Neural cell (in vitro differentiated cells): ENCODE measurements around the gene COQ7. TPM values are rescaled to one million over a fixed set of nuclear protein-coding genes. Genes with fewer than 3 reads are reported as not detected.

Source experiments
- H2AFZ ChIP-seq: fragments of 200-600, 300-800 bp; sonication (generic), shearing (Covaris generic); 2 replicates; pipeline ENCODE4 v1.6.0; 2014; ENCODE audit warnings: low read depth, mild to moderate bottlenecking, antibody characterized with exemption, low read length, moderate library complexity
- H3F3A ChIP-seq: fragments of 200-600 bp; shearing (Covaris generic); 2 replicates; pipeline ENCODE4 v1.6.1; 2016; ENCODE audit warnings: mild to moderate bottlenecking, moderate library complexity, mixed read lengths, antibody characterized with exemption, low read length; ENCODE audit not compliant: insufficient read depth, poor library complexity, severe bottlenecking
- H3K27ac ChIP-seq: fragments of 200-600, 300-800 bp; sonication (generic), shearing (Covaris generic); 2 replicates; pipeline ENCODE4 v1.5.1; 2014; ENCODE audit warnings: mild to moderate bottlenecking, low read length, moderate library complexity
- H3K27me3 ChIP-seq: fragments of 300-800, 200-600 bp; sonication (generic), shearing (Covaris generic); 2 replicates; pipeline ENCODE4 v1.6.0; 2014; ENCODE audit warnings: mild to moderate bottlenecking, low read depth, low read length, moderate library complexity; ENCODE audit not compliant: insufficient read depth
- H3K36me3 ChIP-seq: fragments of 300-800, 200-600 bp; sonication (generic), shearing (Covaris generic); 2 replicates; pipeline ENCODE4 v1.5.1; 2014; ENCODE audit warnings: mild to moderate bottlenecking, antibody characterized with exemption, low read length, moderate library complexity; ENCODE audit not compliant: insufficient read depth
- H3K4me2 ChIP-seq: fragments of 300-800, 200-600 bp; sonication (generic), shearing (Covaris generic); 2 replicates; pipeline ENCODE4 v1.6.0; 2014; ENCODE audit warnings: mild to moderate bottlenecking, low read length
- H3K4me3 ChIP-seq: fragments of 300-800, 200-600 bp; sonication (generic), shearing (Covaris generic); 2 replicates; pipeline ENCODE4 v1.5.1; 2014; ENCODE audit warnings: mild to moderate bottlenecking, low read length, moderate library complexity
- H3K79me2 ChIP-seq: fragments of 200-600 bp; shearing (Covaris generic); replicated peaks from 2 replicates; pipeline ENCODE4 v1.6.0; 2014; ENCODE audit warnings: mild to moderate bottlenecking, low read length, moderate library complexity; ENCODE audit not compliant: insufficient read depth
- H3K9ac ChIP-seq: fragments of 300-800, 200-600 bp; sonication (generic), shearing (Covaris generic); 2 replicates; pipeline ENCODE4 v1.6.1; 2016; ENCODE audit warnings: mild to moderate bottlenecking, low read length, mixed read lengths
- H3K9me2 ChIP-seq: fragments of 200-600 bp; shearing (Covaris generic); 2 replicates; pipeline ENCODE4 v1.6.1; 2016; ENCODE audit warnings: mild to moderate bottlenecking, low read length, mixed read lengths; ENCODE audit not compliant: insufficient read depth
- H3K9me3 ChIP-seq: fragments of 200-600, 300-800 bp; sonication (generic), shearing (Covaris generic); 2 replicates; pipeline ENCODE4 v1.6.1; 2016; ENCODE audit warnings: mild to moderate bottlenecking, mixed run types, low read length, moderate library complexity, mixed read lengths
- H4K20me1 ChIP-seq: fragments of 200-600 bp; shearing (Covaris generic); 2 replicates; pipeline ENCODE4 v1.6.1; 2016; ENCODE audit warnings: mild to moderate bottlenecking, mixed run types; ENCODE audit not compliant: insufficient read depth
- CTCF ChIP-seq: fragments of 450-650 bp; IDR thresholded peaks from 2 replicates; pipeline ENCODE4 v1.5.1; 2014; ENCODE audit warnings: antibody characterized with exemption, mild to moderate bottlenecking, moderate library complexity; ENCODE audit not compliant: poor library complexity, severe bottlenecking
- EP300 ChIP-seq: fragments of 450-650 bp; conservative IDR thresholded peaks from 2 replicates; pipeline ENCODE4 v1.6.1; 2014; ENCODE audit warnings: antibody characterized with exemption, mild to moderate bottlenecking, moderate library complexity; ENCODE audit not compliant: poor library complexity, severe bottlenecking
- EZH2 ChIP-seq: fragments of 200-600, 300-800 bp; shearing (Covaris generic), sonication (generic); IDR thresholded peaks from 2 replicates; pipeline ENCODE4 v1.6.1; 2014; ENCODE audit warnings: antibody characterized with exemption, low read length, borderline replicate concordance, mild to moderate bottlenecking; ENCODE audit not compliant: insufficient read depth, poor library complexity, severe bottlenecking
- MXI1 ChIP-seq: fragments of 450-650 bp; conservative IDR thresholded peaks from 2 replicates; pipeline ENCODE4 v1.6.1; 2014; ENCODE audit warnings: antibody characterized with exemption, mild to moderate bottlenecking; ENCODE audit not compliant: poor library complexity, severe bottlenecking
- POLR2AphosphoS5 ChIP-seq: IDR thresholded peaks from 2 replicates; pipeline ENCODE4 v1.6.1; 2012
- RAD21 ChIP-seq: fragments of 450-650 bp; conservative IDR thresholded peaks from 2 replicates; pipeline ENCODE4 v1.6.1; 2014; ENCODE audit warnings: antibody characterized with exemption, mild to moderate bottlenecking, moderate library complexity
- REST ChIP-seq: IDR thresholded peaks from 2 replicates; pipeline ENCODE4 v1.6.1; 2012; ENCODE audit warnings: borderline replicate concordance
- SMC3 ChIP-seq: fragments of 450-650 bp; conservative IDR thresholded peaks from 2 replicates; pipeline ENCODE4 v1.6.1; 2014; ENCODE audit warnings: antibody characterized with exemption, mild to moderate bottlenecking, moderate library complexity; ENCODE audit not compliant: poor library complexity
- TAF1 ChIP-seq: IDR thresholded peaks from 2 replicates; pipeline ENCODE4 v1.6.1; 2012; ENCODE audit warnings: low read depth
- polyA plus RNA-seq: library from polyadenylated mRNA; depleted of rRNA; stranded (reverse); fragments of >200 nt; gene quantifications from 2 replicates; pipeline ENCODE4 v1.2.3, GENCODE V29; 2014

The COQ7 gene
- polyA plus RNA-seq, 1 donor from 2014 or later: 38.5 TPM

DNA sequence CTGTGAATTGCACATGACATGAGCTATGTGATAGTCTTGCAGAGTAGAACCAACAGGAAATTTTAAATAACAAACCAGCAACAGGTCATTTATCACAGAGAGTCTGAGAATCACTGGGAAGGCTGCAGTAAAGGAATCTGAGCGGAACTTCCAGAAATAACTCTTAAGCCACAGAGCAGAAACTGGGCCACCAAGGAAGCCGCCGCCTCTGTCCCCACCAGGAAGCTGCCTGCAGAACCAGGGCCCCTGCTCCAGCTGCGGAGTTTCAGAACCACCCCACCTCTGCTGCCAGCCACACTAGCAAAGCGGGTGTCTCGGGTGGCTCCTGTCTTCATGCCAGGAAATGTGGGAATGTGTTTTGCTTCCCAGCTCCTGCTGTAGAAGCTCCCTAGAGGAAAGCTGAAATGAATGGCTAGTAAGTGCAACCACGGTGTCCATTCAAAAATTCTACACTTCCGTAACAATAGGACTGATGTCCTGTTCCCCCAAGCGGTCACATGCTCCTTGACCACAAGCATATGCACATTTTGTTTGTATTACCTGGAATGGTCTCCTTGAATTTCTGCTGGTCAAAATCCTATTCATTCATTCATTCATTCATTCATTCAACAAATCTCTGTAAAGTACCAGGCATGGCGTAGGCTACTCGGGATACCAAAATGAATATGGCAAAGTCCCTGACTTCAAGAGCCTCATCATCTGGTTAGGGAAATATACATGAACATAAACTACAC, 38.6 kb downstream of the COQ7 start:
- no peaks in the 10 kb centered on the region for H3K9me2 ChIP-seq
- no peaks in the 10 kb centered on the region for H3K36me3 ChIP-seq
- H2AFZ ChIP-seq: no peak overlapping the region
- no peaks in the 10 kb centered on the region for H3F3A ChIP-seq
- no peaks in the 10 kb centered on the region for H3K9me3 ChIP-seq
- H3K27me3 ChIP-seq: no peaks in the 10 kb centered on the region
- no peak overlapping the region for H3K4me2 ChIP-seq
- no peak overlapping the region for H3K9ac ChIP-seq
- no peaks in the 10 kb centered on the region for H3K79me2 ChIP-seq
- no peaks in the 10 kb centered on the region for H4K20me1 ChIP-seq
- no peak for TF ChIP-seq RAD21
- no peak for TF ChIP-seq CTCF
- TF ChIP-seq MXI1: no peak
- no peak for TF ChIP-seq REST
- TF ChIP-seq EP300: no peak
- TF ChIP-seq EZH2: no peak
- no peak for TF ChIP-seq POLR2AphosphoS5
- TF ChIP-seq TAF1: no peak
- no peak for TF ChIP-seq SMC3
- no peak overlapping the region for H3K4me3 ChIP-seq
- H3K27ac ChIP-seq: no peak overlapping the region

DNA sequence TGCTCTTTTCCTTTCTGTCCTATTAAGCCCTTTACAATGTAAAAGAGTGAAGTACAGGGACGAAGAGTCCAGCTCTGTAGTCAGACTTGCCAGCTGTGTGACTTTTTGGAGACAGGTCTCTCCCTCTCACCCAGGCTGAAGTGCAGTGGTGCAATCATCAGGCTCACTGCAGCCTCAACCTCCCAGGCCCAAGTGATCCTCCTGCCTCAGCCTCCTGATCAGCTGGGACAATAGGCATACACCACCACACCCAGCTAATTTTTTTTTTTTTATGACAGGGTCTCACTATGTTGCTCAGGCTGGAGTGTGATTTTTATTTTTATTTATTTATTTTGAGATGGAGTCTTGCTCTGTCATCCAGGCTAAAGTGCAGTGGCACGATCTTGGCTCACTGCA, 39.2 kb downstream of the COQ7 start:
- TF ChIP-seq TAF1 (no peak), CTCF (no peak), POLR2AphosphoS5 (no peak), RAD21 (no peak), EP300 (no peak), REST (no peak), EZH2 (no peak), SMC3 (no peak), MXI1 (no peak)
- Histone ChIP-seq H3F3A (no peaks in the 10 kb centered on the region), H3K27me3 (no peaks in the 10 kb centered on the region), H3K9me3 (no peaks in the 10 kb centered on the region), H3K9me2 (no peaks in the 10 kb centered on the region), H3K4me3 (no peak overlapping the region), H3K4me2 (no peak overlapping the region), H3K9ac (no peak overlapping the region), H2AFZ (no peak overlapping the region), H3K79me2 (no peaks in the 10 kb centered on the region), H3K27ac (no peak overlapping the region), H3K36me3 (no peaks in the 10 kb centered on the region), H4K20me1 (no peaks in the 10 kb centered on the region)
